Gastrocnemius medialis (tissue), 4 donors: Measurements from ENCODE around the gene LHFPL5.

Source experiments
- POLR2A ChIP-seq, 2 donors: fragments of 450-650 bp; IDR thresholded peaks; one replicate each; pipeline ENCODE4 v1.6.1; 2017; ENCODE audit warnings: antibody characterized with exemption in 2 of 2, mild to moderate bottlenecking in 2 of 2, moderate library complexity in 2 of 2
- TF ChIP-seq, protein P1 (sequence below), 5 experiments: fragments of 450-650 bp in 3 of 5; fragments of 200-600 bp in 2 of 5; sonication (generic) in 2 of 5; IDR thresholded peaks in 4 of 5; conservative IDR thresholded peaks in 1 of 5; 1 replicate in 4 of 5; 2 replicates in 1 of 5; pipeline ENCODE4 v1.5.1; 2016 to 2019; ENCODE audit warnings: antibody characterized with exemption in 5 of 5, mild to moderate bottlenecking in 3 of 5, moderate library complexity in 3 of 5

DNA sequence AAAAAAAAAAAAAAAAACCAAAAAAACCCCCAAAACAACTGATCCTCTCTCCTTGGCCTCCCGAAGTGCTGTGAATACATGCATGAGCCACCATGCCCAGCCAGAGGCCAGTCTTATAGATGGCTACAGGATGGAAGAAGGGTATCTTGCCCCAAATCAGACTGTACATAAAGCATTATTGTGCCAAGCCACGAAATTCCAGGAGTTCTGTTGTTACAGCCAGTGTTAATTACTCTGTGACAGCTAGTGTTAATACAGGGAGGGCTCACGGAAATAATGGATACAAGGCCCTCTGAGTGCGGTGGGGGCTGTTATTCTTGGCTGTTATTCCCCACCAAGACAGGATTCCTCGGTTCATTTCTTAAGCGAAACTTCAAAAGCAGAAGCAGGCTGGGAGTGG is 30.1 kb upstream of the LHFPL5 start:
- TF ChIP-seq, protein P1, sequence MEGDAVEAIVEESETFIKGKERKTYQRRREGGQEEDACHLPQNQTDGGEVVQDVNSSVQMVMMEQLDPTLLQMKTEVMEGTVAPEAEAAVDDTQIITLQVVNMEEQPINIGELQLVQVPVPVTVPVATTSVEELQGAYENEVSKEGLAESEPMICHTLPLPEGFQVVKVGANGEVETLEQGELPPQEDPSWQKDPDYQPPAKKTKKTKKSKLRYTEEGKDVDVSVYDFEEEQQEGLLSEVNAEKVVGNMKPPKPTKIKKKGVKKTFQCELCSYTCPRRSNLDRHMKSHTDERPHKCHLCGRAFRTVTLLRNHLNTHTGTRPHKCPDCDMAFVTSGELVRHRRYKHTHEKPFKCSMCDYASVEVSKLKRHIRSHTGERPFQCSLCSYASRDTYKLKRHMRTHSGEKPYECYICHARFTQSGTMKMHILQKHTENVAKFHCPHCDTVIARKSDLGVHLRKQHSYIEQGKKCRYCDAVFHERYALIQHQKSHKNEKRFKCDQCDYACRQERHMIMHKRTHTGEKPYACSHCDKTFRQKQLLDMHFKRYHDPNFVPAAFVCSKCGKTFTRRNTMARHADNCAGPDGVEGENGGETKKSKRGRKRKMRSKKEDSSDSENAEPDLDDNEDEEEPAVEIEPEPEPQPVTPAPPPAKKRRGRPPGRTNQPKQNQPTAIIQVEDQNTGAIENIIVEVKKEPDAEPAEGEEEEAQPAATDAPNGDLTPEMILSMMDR (IDR thresholded peaks at IDR 0.05 in 4 of 5, conservative IDR thresholded peaks at IDR 0.05 in 1 of 5), result no peak
- TF ChIP-seq POLR2A (IDR thresholded peaks at IDR 0.05), result no peak
